ENCODE data around the gene GALK1.

GRCh38 chr17:75723171-75723930 lies 41.6 kb downstream of the GALK1 start:
- TF ChIP-seq CTCF (IDR thresholded peaks at IDR 0.05) (no peak), POLR2A (IDR thresholded peaks at IDR 0.05) (no peak), POLR2AphosphoS5 (IDR thresholded peaks at IDR 0.05) (peak in 2 of 3 donors; percentile 55), EP300 (IDR thresholded peaks at IDR 0.05) (no peak)
